GM10266 (cell line): ENCODE data around the gene RHOT1.

Source experiments
- DNase-seq: peaks from one replicate; pipeline ENCODE4 v3.0.0; 2012; ENCODE audit errors: extremely low spot score
- TF ChIP-seq, protein P1 (sequence below): IDR thresholded peaks from 2 replicates; pipeline ENCODE4 v1.5.1; 2012; ENCODE audit warnings: mild to moderate bottlenecking, low read depth; ENCODE audit not compliant: control insufficient read depth, insufficient read depth; ENCODE audit errors: missing control alignments

The RHOT1 gene

DNA sequence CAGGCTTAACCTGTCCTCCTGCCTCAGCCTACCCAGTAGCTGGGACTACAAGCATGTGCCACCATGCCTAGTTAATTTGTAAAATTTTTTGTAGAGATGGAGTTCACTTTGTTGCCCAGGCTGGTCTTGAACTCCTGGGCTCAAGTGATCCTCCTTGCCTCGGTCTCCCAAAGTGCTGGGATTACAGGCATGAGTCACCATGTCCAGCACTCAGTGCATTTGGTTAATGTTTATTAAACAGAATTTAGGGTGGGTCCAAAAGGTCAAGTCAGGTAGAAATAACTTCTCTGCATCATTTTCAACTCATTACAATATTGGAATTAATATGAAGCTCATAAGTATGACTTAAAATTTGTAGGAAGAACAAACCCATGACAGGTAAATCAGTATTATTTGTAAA lies 55.7 kb downstream of the RHOT1 start:
- TF ChIP-seq, protein P1, sequence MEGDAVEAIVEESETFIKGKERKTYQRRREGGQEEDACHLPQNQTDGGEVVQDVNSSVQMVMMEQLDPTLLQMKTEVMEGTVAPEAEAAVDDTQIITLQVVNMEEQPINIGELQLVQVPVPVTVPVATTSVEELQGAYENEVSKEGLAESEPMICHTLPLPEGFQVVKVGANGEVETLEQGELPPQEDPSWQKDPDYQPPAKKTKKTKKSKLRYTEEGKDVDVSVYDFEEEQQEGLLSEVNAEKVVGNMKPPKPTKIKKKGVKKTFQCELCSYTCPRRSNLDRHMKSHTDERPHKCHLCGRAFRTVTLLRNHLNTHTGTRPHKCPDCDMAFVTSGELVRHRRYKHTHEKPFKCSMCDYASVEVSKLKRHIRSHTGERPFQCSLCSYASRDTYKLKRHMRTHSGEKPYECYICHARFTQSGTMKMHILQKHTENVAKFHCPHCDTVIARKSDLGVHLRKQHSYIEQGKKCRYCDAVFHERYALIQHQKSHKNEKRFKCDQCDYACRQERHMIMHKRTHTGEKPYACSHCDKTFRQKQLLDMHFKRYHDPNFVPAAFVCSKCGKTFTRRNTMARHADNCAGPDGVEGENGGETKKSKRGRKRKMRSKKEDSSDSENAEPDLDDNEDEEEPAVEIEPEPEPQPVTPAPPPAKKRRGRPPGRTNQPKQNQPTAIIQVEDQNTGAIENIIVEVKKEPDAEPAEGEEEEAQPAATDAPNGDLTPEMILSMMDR: no peak
- DNase-seq: no peak

GRCh38 chr17:32206861-32207260 lies 64.6 kb downstream of the RHOT1 start:
- no peak for DNase-seq
- TF ChIP-seq, protein P1: no peak

DNA sequence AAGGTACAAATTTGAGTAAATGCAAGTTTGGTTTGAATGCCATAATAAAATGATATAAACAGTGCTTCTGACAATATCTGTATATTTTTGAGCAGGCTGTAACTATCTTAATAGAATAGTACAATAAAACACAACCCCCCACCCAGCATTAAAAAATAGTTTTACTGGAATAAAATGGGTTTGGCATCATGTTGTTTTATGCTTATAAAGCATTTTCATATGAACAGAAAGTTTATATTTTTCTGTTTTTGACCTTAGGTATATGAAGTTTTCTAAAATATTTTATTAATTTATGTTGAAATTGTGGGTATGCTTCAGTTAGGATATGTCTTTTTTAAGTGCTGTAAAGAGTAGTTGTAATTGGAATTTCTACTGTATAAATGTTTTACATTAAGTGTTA lies 66.1 kb downstream of the RHOT1 start:
- TF ChIP-seq, protein P1: no peak
- DNase-seq: no peak

- TF ChIP-seq, protein P1: no peak
- DNase-seq: no peak
Observed at GRCh38 chr17:32209608-32210007, 67.3 kb downstream of the RHOT1 start.

GRCh38 chr17:32211671-32212070 lies 69.4 kb downstream of the RHOT1 start:
- DNase-seq: no peak
- TF ChIP-seq, protein P1: no peak

GRCh38 chr17:32215696-32216095 lies 73.4 kb downstream of the RHOT1 start:
- no peak for DNase-seq
- TF ChIP-seq, protein P1: no peak

GRCh38 chr17:32222621-32223020 lies 80.3 kb downstream of the RHOT1 start:
- TF ChIP-seq, protein P1: no peak
- DNase-seq: no peak
